HG03460 (cell line): ENCODE data around the gene PCDHA1.
"Not testable (repeated sequence)": the region's sequence is repeated elsewhere in the genome, so short reads cannot be mapped to it uniquely, and the experiment has no call there.

Experiments
- ATAC-seq: cut with Tn5 transposase; IDR thresholded peaks from one replicate; pipeline ENCODE4 v1.9.1; 2021; ENCODE audit not compliant: unreplicated experiment

Gene PCDHA1

GRCh38 chr5:140849831-140850634 lies 64.1 kb downstream of the PCDHA1 start:
- not testable (repeated sequence) for ATAC-seq

- no peak for ATAC-seq
These were observed 70.1 kb downstream of the PCDHA1 start, which contains the start of gene PCDHA10 for GRCh38 chr5:140855772-140856674. TSS of gene PCDHA10 (plus strand) at chr5:140855897. CDS start at chr5:140856049, 152 bp downstream.

- no peak for ATAC-seq
These were observed 71.4 kb downstream of the PCDHA1 start for GRCh38 chr5:140857177-140857986.

- no peak for ATAC-seq
These were observed 72.0 kb downstream of the PCDHA1 start for GRCh38 chr5:140857987-140858240.

- no peak for ATAC-seq
These were observed 76.7 kb downstream of the PCDHA1 start for GRCh38 chr5:140862441-140863295.

- ATAC-seq: no peak
These were observed 83.0 kb downstream of the PCDHA1 start, which contains the start of gene PCDHA11 for GRCh38 chr5:140868721-140869554. TSS of gene PCDHA11 (plus strand) at chr5:140868957. CDS start at chr5:140869104, 147 bp downstream.

- ATAC-seq: no peak
These were observed 83.6 kb downstream of the PCDHA1 start for GRCh38 chr5:140869555-140869886.

- no peak for ATAC-seq
These were observed 84.6 kb downstream of the PCDHA1 start for GRCh38 chr5:140870221-140871201.

- ATAC-seq: no peak
These were observed 89.4 kb downstream of the PCDHA1 start, which contains the start of gene PCDHA12 for GRCh38 chr5:140875085-140876065. TSS of gene PCDHA12 (plus strand) at chr5:140875308. CDS start at chr5:140875473, 165 bp downstream.

GRCh38 chr5:140876541-140877261 lies 90.8 kb downstream of the PCDHA1 start:
- ATAC-seq: not testable (repeated sequence)

- ATAC-seq: no peak
These were observed 91.3 kb downstream of the PCDHA1 start for GRCh38 chr5:140877262-140877581.

- ATAC-seq: no peak
These were observed 96.1 kb downstream of the PCDHA1 start, which contains the start of gene PCDHA13 for GRCh38 chr5:140881889-140882590. TSS of gene PCDHA13 (plus strand) at chr5:140882124. CDS start at chr5:140882269, 145 bp downstream.

- ATAC-seq: no peak
These were observed 96.6 kb downstream of the PCDHA1 start for GRCh38 chr5:140882591-140882899.

GRCh38 chr5:140883373-140883772 lies 97.4 kb downstream of the PCDHA1 start:
- ATAC-seq: no peak

- no peak for ATAC-seq
These were observed 98.2 kb downstream of the PCDHA1 start for GRCh38 chr5:140883927-140884697.
